ENCODE results near the gene ACVR2B. TPM values are rescaled to one million over a fixed set of nuclear protein-coding genes. Genes with fewer than 3 reads are reported as not detected.

ACVR2B gene
- total and polyA plus RNA-seq, 7 donors = 0.59 to 11.9 (median 3.4) TPM

- Histone ChIP-seq H3K4me3 (no peak overlapping the region), H3K36me3 (ENCODE audit: insufficient read depth in 1 of 2, low read depth in 1 of 2) (peaks cover 0 to 7% of the 10 kb centered on the region in 2 donors), H3K27ac (no peak overlapping the region), H3K9me3 (no peaks in the 10 kb centered on the region), H3K4me1 (peaks cover 40% of the 10 kb centered on the region), H3K27me3 (ENCODE audit: insufficient read depth in 3 of 3, low read length in 2 of 3) (no peaks in the 10 kb centered on the region)
- DNase-seq (no peak), ATAC-seq (peak in 2 of 4 donors; percentile 53 to 73)
- intact Hi-C loops (cut with DNase I) = loop anchor here in 1 of 2 donors (10.0 kb wide), 1 partner anchor 355 kb away; no protein-coding TSS in a partner anchor
- TF ChIP-seq CTCF (IDR thresholded peaks at IDR 0.05) = no peak
- 45 to 79% (median 49%) methylated on average over 2 of the region's 2 CpGs for WGBS, 3 donors
These were observed 36.1 kb downstream of the ACVR2B start for GRCh38 chr3:38489766-38490165.

GRCh38 chr3:38490281-38491030, 36.8 kb downstream of the ACVR2B start:
- H3K36me3 ChIP-seq (ENCODE audit: insufficient read depth in 1 of 2, low read depth in 1 of 2) = no peaks in the 10 kb centered on the region
- no peak overlapping the region for H3K4me3 ChIP-seq
- DNase-seq (no peak), ATAC-seq (no peak)
- H3K27me3 ChIP-seq (ENCODE audit: insufficient read depth in 3 of 3, low read length in 2 of 3) = no peaks in the 10 kb centered on the region
- TF ChIP-seq CTCF (IDR thresholded peaks at IDR 0.05) = no peak
- H3K27ac ChIP-seq = no peak overlapping the region
- WGBS, 3 donors = 53 to 76% (median 56%) methylated on average over 11 of the region's 11 CpGs
- H3K9me3 ChIP-seq = no peaks in the 10 kb centered on the region
- peaks cover 40% of the 10 kb centered on the region for H3K4me1 ChIP-seq
- intact Hi-C loops (cut with DNase I) = loop anchor here in 1 of 2 donors (10.0 kb wide), 1 partner anchor 354 kb away; no protein-coding TSS in a partner anchor

- intact Hi-C loops (cut with DNase I) = loop anchor here in 1 of 2 donors (10.0 kb wide), 1 partner anchor 354 kb away; no protein-coding TSS in a partner anchor
- H3K27ac ChIP-seq = no peak overlapping the region
- no peak for DNase-seq
These were observed 37.5 kb downstream of the ACVR2B start for GRCh38 chr3:38491215-38491614.

GRCh38 chr3:38493031-38493430, 39.3 kb downstream of the ACVR2B start:
- DNase-seq (no peak), ATAC-seq (peak in 3 of 4 donors; percentile 41 to 69 (median 44))
- Histone ChIP-seq H3K27ac (peak overlapping the region; percentile 66), H3K9me3 (no peaks in the 10 kb centered on the region), H3K4me3 (no peak overlapping the region), H3K36me3 (ENCODE audit: insufficient read depth in 1 of 2, low read depth in 1 of 2) (peaks cover 0 to 6% of the 10 kb centered on the region in 2 donors), H3K4me1 (peaks cover 38% of the 10 kb centered on the region), H3K27me3 (ENCODE audit: insufficient read depth in 3 of 3, low read length in 2 of 3) (no peaks in the 10 kb centered on the region)
- intact Hi-C loops (cut with DNase I) = loop anchor here in 1 of 2 donors (10.0 kb wide), 1 partner anchor 352 kb away; no protein-coding TSS in a partner anchor
- 14 to 25% (median 19%) methylated on average over 4 of the region's 4 CpGs for WGBS, 3 donors
- TF ChIP-seq CTCF (IDR thresholded peaks at IDR 0.05) = no peak

More at GRCh38 chr3:38491215-38491614, 37.5 kb downstream of the ACVR2B start:
- Histone ChIP-seq H3K36me3 (ENCODE audit: insufficient read depth in 1 of 2, low read depth in 1 of 2) (no peaks in the 10 kb centered on the region), H3K4me1 (peaks cover 40% of the 10 kb centered on the region), H3K4me3 (no peak overlapping the region), H3K9me3 (no peaks in the 10 kb centered on the region), H3K27me3 (ENCODE audit: insufficient read depth in 3 of 3, low read length in 2 of 3) (no peaks in the 10 kb centered on the region)
- 79 to 83% (median 81%) methylated on average over 6 of the region's 6 CpGs for WGBS, 3 donors
- TF ChIP-seq CTCF (IDR thresholded peaks at IDR 0.05) = no peak
- no peak for ATAC-seq

Measured in psoas muscle (tissue), 8 donors.